DMS53 treated with DMSO at 0.1 percent for 48 hours (cell line): Measurements from ENCODE around the gene PPP2R3A.

ENCODE experiments used
- DNase-seq: peaks from one replicate; lab custom pipeline; 2025; ENCODE audit not compliant: unreplicated experiment; lab: John Stamatoyannopoulos, UW

The PPP2R3A gene

GRCh38 chr3:135966962-135967274 lies 1.4 kb downstream of the PPP2R3A start:
- DNase-seq = no peak

- no peak for DNase-seq
Observed at GRCh38 chr3:135967867-135968266, 2.3 kb downstream of the PPP2R3A start.

GRCh38 chr3:135970506-135971116 lies 5.1 kb downstream of the PPP2R3A start:
- DNase-seq = no peak

- no peak for DNase-seq
Observed at GRCh38 chr3:135973841-135974240, 8.3 kb downstream of the PPP2R3A start.

GRCh38 chr3:135975053-135975452 lies 9.5 kb downstream of the PPP2R3A start:
- no peak for DNase-seq

GRCh38 chr3:135975536-135975935 lies 10.0 kb downstream of the PPP2R3A start:
- no peak for DNase-seq

GRCh38 chr3:135980343-135980742 lies 14.8 kb downstream of the PPP2R3A start:
- no peak for DNase-seq

GRCh38 chr3:135981701-135982403 lies 16.3 kb downstream of the PPP2R3A start:
- DNase-seq = no peak

- no peak for DNase-seq
Observed at GRCh38 chr3:135982404-135982761, 16.9 kb downstream of the PPP2R3A start.

GRCh38 chr3:135982922-135983581 lies 17.5 kb downstream of the PPP2R3A start:
- no peak for DNase-seq

- DNase-seq = no peak
Observed at GRCh38 chr3:135987661-135988060, 22.1 kb downstream of the PPP2R3A start.

- no peak for DNase-seq
Observed at GRCh38 chr3:135989242-135989641, 23.7 kb downstream of the PPP2R3A start.

- DNase-seq = no peak
Observed at GRCh38 chr3:135990903-135991302, 25.4 kb downstream of the PPP2R3A start.

- no peak for DNase-seq
Observed at GRCh38 chr3:135991621-135992020, 26.1 kb downstream of the PPP2R3A start.

GRCh38 chr3:135992072-135992471 lies 26.5 kb downstream of the PPP2R3A start:
- DNase-seq = no peak

GRCh38 chr3:135994708-135995337 lies 29.3 kb downstream of the PPP2R3A start:
- DNase-seq = no peak

- no peak for DNase-seq
Observed at GRCh38 chr3:135995766-135996165, 30.2 kb downstream of the PPP2R3A start.

- no peak for DNase-seq
Observed at GRCh38 chr3:135997554-135998320, 32.2 kb downstream of the PPP2R3A start.

- no peak for DNase-seq
Observed at GRCh38 chr3:136008221-136008620, 42.7 kb downstream of the PPP2R3A start.

GRCh38 chr3:136008732-136009470 lies 43.4 kb downstream of the PPP2R3A start:
- DNase-seq = no peak

GRCh38 chr3:136018876-136019275 lies 53.3 kb downstream of the PPP2R3A start:
- no peak for DNase-seq
